Mammary epithelial cell (primary cell): ENCODE measurements around the gene HTATSF1.

Experiments used
- EZH2 ChIP-seq: IDR thresholded peaks from 2 replicates; pipeline ENCODE4 v1.6.1; 2012; ENCODE audit warnings: low read length, inconsistent platforms, borderline replicate concordance
- TF ChIP-seq, protein P1 (sequence below), 2 donors: IDR thresholded peaks in 1 of 2; conservative IDR thresholded peaks in 1 of 2; 2 replicates each; pipeline ENCODE4 v1.5.1; 2011 to 2012; ENCODE audit warnings: inconsistent platforms in 2 of 2, low read length in 2 of 2, mild to moderate bottlenecking in 2 of 2, control low read depth in 1 of 2, low read depth in 1 of 2; ENCODE audit not compliant: insufficient read depth in 1 of 2; ENCODE audit errors: extremely low read depth in 1 of 2

DNA sequence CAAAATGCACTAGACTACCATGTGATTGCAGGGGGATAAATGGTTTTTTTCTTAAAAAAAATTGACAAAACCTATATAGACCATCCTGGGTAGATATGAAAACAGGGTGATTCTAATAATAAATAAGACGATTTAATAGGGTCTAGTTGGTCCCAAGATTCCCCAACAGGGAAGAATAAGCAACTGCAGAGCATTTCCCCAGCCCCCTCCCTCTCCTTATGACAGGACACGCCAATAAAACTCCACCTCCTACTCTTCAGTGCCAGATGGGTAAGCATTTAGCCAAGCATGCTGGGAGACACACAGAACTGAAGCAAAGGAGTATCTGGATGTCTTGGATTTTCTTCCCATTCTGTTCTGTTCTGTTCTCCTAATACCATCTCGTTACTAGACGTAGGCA, 9.7 kb upstream of the HTATSF1 start, which contains the start of gene BRS3:
- TF ChIP-seq, protein P1, sequence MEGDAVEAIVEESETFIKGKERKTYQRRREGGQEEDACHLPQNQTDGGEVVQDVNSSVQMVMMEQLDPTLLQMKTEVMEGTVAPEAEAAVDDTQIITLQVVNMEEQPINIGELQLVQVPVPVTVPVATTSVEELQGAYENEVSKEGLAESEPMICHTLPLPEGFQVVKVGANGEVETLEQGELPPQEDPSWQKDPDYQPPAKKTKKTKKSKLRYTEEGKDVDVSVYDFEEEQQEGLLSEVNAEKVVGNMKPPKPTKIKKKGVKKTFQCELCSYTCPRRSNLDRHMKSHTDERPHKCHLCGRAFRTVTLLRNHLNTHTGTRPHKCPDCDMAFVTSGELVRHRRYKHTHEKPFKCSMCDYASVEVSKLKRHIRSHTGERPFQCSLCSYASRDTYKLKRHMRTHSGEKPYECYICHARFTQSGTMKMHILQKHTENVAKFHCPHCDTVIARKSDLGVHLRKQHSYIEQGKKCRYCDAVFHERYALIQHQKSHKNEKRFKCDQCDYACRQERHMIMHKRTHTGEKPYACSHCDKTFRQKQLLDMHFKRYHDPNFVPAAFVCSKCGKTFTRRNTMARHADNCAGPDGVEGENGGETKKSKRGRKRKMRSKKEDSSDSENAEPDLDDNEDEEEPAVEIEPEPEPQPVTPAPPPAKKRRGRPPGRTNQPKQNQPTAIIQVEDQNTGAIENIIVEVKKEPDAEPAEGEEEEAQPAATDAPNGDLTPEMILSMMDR (conservative IDR thresholded peaks at IDR 0.05 in 1 of 2, IDR thresholded peaks at IDR 0.05 in 1 of 2; ENCODE audit: extremely low read depth in 1 of 2, insufficient read depth in 1 of 2, low read depth in 1 of 2, low read length in 2 of 2): no peak
- TF ChIP-seq EZH2: no peak
